Right lobe of liver (tissue), 6 donors: ENCODE data around the gene GNL3. TPM values are rescaled to one million over a fixed set of nuclear protein-coding genes. Genes with fewer than 3 reads are reported as not detected.

Source experiments
- ATAC-seq, 4 donors: fragments of 200-7000 bp; cut with Tn5 transposase; one replicate each; pipeline ENCODE4 v1.9.1; 2020; ENCODE audit warnings: mild to moderate bottlenecking in 4 of 4, moderate library complexity in 4 of 4
- DNase-seq, 3 donors: peaks; one replicate each; pipeline ENCODE4 v3.0.0-alpha.2; 2020
- H3K27ac ChIP-seq, 3 donors: fragments of 200-600 bp; one replicate each; pipeline ENCODE4 v1.8.0; 2022
- H3K27me3 ChIP-seq, 2 donors: fragments of 200-600 bp; one replicate each; pipeline ENCODE4 v1.8.0; 2022
- H3K36me3 ChIP-seq, 4 donors: fragments of 200-600 bp; sonication (generic) in 1 of 4; one replicate each; pipeline versions ENCODE4 v1.5.1 to v1.8.0; 2017 to 2022; ENCODE audit warnings: control low read depth in 1 of 4
- H3K4me1 ChIP-seq, 4 donors: fragments of 200-600 bp; sonication (generic) in 1 of 4; one replicate each; pipeline versions ENCODE4 v1.5.1 to v1.8.0; 2017 to 2022; ENCODE audit warnings: control low read depth in 1 of 4
- H3K4me3 ChIP-seq, 3 donors: fragments of 200-600 bp; one replicate each; pipeline ENCODE4 v1.8.0; 2022
- H3K9me3 ChIP-seq, 4 donors: fragments of 200-600 bp; sonication (generic) in 1 of 4; one replicate each; pipeline versions ENCODE4 v1.5.1 to v1.8.0; 2017 to 2022; ENCODE audit warnings: control low read depth in 1 of 4
- CTCF ChIP-seq, 4 donors: fragments of 200-600 bp in 3 of 4; fragments of 450-650 bp in 1 of 4; IDR thresholded peaks; one replicate each; pipeline versions ENCODE4 v1.5.1 to v1.8.0; 2016 to 2022; ENCODE audit warnings: antibody characterized with exemption in 4 of 4, mild to moderate bottlenecking in 2 of 4
- POLR2A ChIP-seq: fragments of 450-650 bp; IDR thresholded peaks from one replicate; pipeline ENCODE4 v1.6.1; 2017; ENCODE audit warnings: antibody characterized with exemption, mild to moderate bottlenecking
- WGBS: methylation state at CpG from one replicate; pipeline ENCODE4 v1.1.6; 2018; ENCODE audit warnings: low coverage, low lambda C conversion rate; ENCODE audit not compliant: insufficient coverage; ENCODE audit errors: missing lambda C conversion rate; 5-methylcytosine and 5-hydroxymethylcytosine counted together
- intact Hi-C, 2 donors: fragments of 100-400 bp; cut with DNase I; formaldehyde crosslinking; loops; one replicate each; pipeline versions ENCODE4 v1.11.2 to v1.14.1; 2022
- small RNA-seq, 2 experiments: library from RNA; depleted of rRNA; stranded (forward); fragments of <200 nt; gene quantifications; one replicate each; pipeline ENCODE3, GENCODE V24; 2016
- total RNA-seq, 6 experiments: library from RNA; depleted of rRNA in 2 of 6; stranded (reverse); fragments of >200 nt in 2 of 6; fragmentation: NEBNext Ultra II Directional in 3 of 6; extraction: Animal tissue kit (Norgen Biotek cat#: 25700) in 3 of 6; gene quantifications; one replicate each; pipeline versions ENCODE4 v1.1.0 to v1.2.4, GENCODE V29; 2016 to 2023
- donor health status: DM: no; HTN: yes; CAD: no.
- donor health status: DM: no; HTN: no; CAD: no.
- donor health status: DM: no; HTN: no; CAD: no.
- donor health status: DM: no; HTN: yes; CAD: no.
- donor health status: DM: no; HTN: yes; CAD: no.

Gene GNL3
- total RNA-seq, 6 experiments from 2014 or later = 20.0 to 86.2 (median 41.7) TPM

- ATAC-seq (peak in 1 of 4 donors; percentile 28), DNase-seq (no peak)
- peaks cover 0 to 12% (median 5%) of the 10 kb centered on the region in 4 donors for H3K4me1 ChIP-seq
- no peaks in the 10 kb centered on the region for H3K27me3 ChIP-seq
- no peaks in the 10 kb centered on the region for H3K9me3 ChIP-seq
- intact Hi-C loops = loop anchor here in 1 of 2 donors (10.0 kb wide), 1 partner anchor 62 kb away; no protein-coding TSS in a partner anchor
- no peak overlapping the region for H3K4me3 ChIP-seq
- WGBS = 89% methylated on average over 5 of the region's 5 CpGs
- TF ChIP-seq POLR2A (no peak), CTCF (IDR thresholded peaks at IDR 0.05) (no peak)
- H3K36me3 ChIP-seq = peaks cover 0 to 78% (median 39%) of the 10 kb centered on the region in 4 donors
- H3K27ac ChIP-seq = no peak overlapping the region
These were observed 57.3 kb downstream of the GNL3 start for GRCh38 chr3:52743152-52743551.

- peak; percentile 67 to 71 (median 68) for ATAC-seq
- intact Hi-C loops = loop anchor here in 1 of 2 donors (10.0 kb wide), 1 partner anchor 61 kb away; no protein-coding TSS in a partner anchor
- TF ChIP-seq CTCF (IDR thresholded peaks at IDR 0.05) = no peak
- no peak for TF ChIP-seq POLR2A
- WGBS = 63% methylated on average over 2 of the region's 2 CpGs
- no peak overlapping the region for H3K27ac ChIP-seq
- H3K4me1 ChIP-seq = peaks cover 0 to 12% (median 5%) of the 10 kb centered on the region in 4 donors
- H3K36me3 ChIP-seq = peaks cover 0 to 80% (median 39%) of the 10 kb centered on the region in 4 donors
- DNase-seq = no peak
- H3K4me3 ChIP-seq = no peak overlapping the region
- no peaks in the 10 kb centered on the region for H3K27me3 ChIP-seq
- H3K9me3 ChIP-seq = no peaks in the 10 kb centered on the region
These were observed 57.9 kb downstream of the GNL3 start for GRCh38 chr3:52743721-52744120.

Small RNAs within 50 kb of the gene (small RNA-seq; reads per million reads assigned to genes)
- 0 reads per million in 2 experiments for gene AC006254.2
- gene RF00569 = 20,999 to 23,560 reads per million in 2 experiments
- 0 reads per million in 2 experiments for gene RF01183
- 0 reads per million in 2 experiments for gene SNORD19
- 0 reads per million in 2 experiments for gene SNORD19B
- gene SNORD69 = 2,657 to 2,747 reads per million in 2 experiments

Other genes with a start within 250 kb of the GNL3 start
- gene SEMA3G, start 240.9 kb upstream of the GNL3 start, total RNA-seq = 1 to 10 TPM in 2 of 6 experiments, under 1 TPM in 4; 0.60 to 2.8 (median 0.80) TPM
- 10 to 100 TPM in 1 of 6 experiments, 1 to 10 TPM in 3, under 1 TPM in 2; 0.55 to 12.2 (median 1.3) TPM for gene TNNC1, start 232.0 kb upstream of the GNL3 start, total RNA-seq
- 10 to 100 TPM; 19.7 to 51.9 (median 30.6) TPM for gene NISCH, start 230.4 kb upstream of the GNL3 start, total RNA-seq
- gene STAB1, start 190.7 kb upstream of the GNL3 start, total RNA-seq = 100 to 1,000 TPM in 3 of 6 experiments, 10 to 100 TPM in 3; 60.7 to 268 (median 92.5) TPM
- 10 to 100 TPM in 1 of 6 experiments, 1 to 10 TPM in 5; 1.1 to 12.5 (median 3.9) TPM for gene NT5DC2, start 152.2 kb upstream of the GNL3 start, total RNA-seq
- gene UQCC5, start 149.4 kb upstream of the GNL3 start, total RNA-seq = 1 to 10 TPM in 5 of 6 experiments, under 1 TPM in 1; 0.81 to 8.3 (median 4.3) TPM
- gene PBRM1, start 119 bp upstream of the GNL3 start, total RNA-seq = 10 to 100 TPM; 17.1 to 36.4 (median 27.2) TPM
- gene GLT8D1, start 19.8 kb downstream of the GNL3 start, total RNA-seq = 10 to 100 TPM; 23.0 to 63.1 (median 46.9) TPM
- gene SPCS1, start 20.1 kb downstream of the GNL3 start, total RNA-seq = 100 to 1,000 TPM in 3 of 6 experiments, 10 to 100 TPM in 3; 60.7 to 193 (median 94.1) TPM
- 10 to 100 TPM in 5 of 6 experiments, 1 to 10 TPM in 1; 7.3 to 18.9 (median 14.8) TPM for gene NEK4, start 84.9 kb downstream of the GNL3 start, total RNA-seq
- 1,000 to 10,000 TPM in 4 of 6 experiments, 100 to 1,000 TPM in 2; 376 to 1,846 (median 1,201) TPM for gene ITIH1, start 91.6 kb downstream of the GNL3 start, total RNA-seq
- gene ITIH3, start 108.8 kb downstream of the GNL3 start, total RNA-seq = 1,000 to 10,000 TPM in 3 of 6 experiments, 100 to 1,000 TPM in 3; 742 to 1,822 (median 982) TPM
- gene ITIH4, start 144.6 kb downstream of the GNL3 start, total RNA-seq = 1,000 to 10,000 TPM; 1,573 to 4,137 (median 3,531) TPM
- gene MUSTN1, start 149.0 kb downstream of the GNL3 start, total RNA-seq = 1 to 10 TPM in 3 of 6 experiments, under 1 TPM in 1, not detected in 2; 0.59 to 9.9 (median 5.7) TPM
- 10 to 100 TPM; 17.4 to 48.5 (median 33.8) TPM for gene STIMATE, start 211.5 kb downstream of the GNL3 start, total RNA-seq